Keratinocyte (primary cell): ENCODE data around the gene HECTD4. TPM values are rescaled to one million over a fixed set of nuclear protein-coding genes. Genes with fewer than 3 reads are reported as not detected.

Experiments used
- DNase-seq: peaks from one replicate; pipeline ENCODE4 v3.0.0-alpha.2; 2011; ENCODE audit warnings: low read depth, missing footprints, low spot score
- FAIRE-seq: peaks from 2 replicates; lab custom pipeline; 2011; peaks lifted over from hg19 to GRCh38; lab: Jason Lieb, UNC
- H2AFZ ChIP-seq: 2 replicates; pipeline ENCODE4 v1.6.0; 2012; ENCODE audit warnings: low read length, control low read depth, inconsistent platforms; ENCODE audit not compliant: control insufficient read depth
- H3K27ac ChIP-seq: 2 replicates; pipeline ENCODE4 v1.5.1; 2011; ENCODE audit warnings: low read length; ENCODE audit not compliant: control insufficient read depth, insufficient read depth
- H3K27me3 ChIP-seq: 3 replicates; pipeline ENCODE4 v1.6.0; 2011; ENCODE audit warnings: low read length; ENCODE audit not compliant: control insufficient read depth, insufficient read depth; ENCODE audit errors: extremely low read depth
- H3K36me3 ChIP-seq, 2 experiments: 2 replicates in 1 of 2; 3 replicates in 1 of 2; pipeline ENCODE4 v1.5.1; 2011; ENCODE audit warnings: low read length in 2 of 2, mild to moderate bottlenecking in 1 of 2; ENCODE audit not compliant: control insufficient read depth in 2 of 2, insufficient read depth in 2 of 2; ENCODE audit errors: extremely low read depth in 1 of 2
- H3K4me1 ChIP-seq: 3 replicates; pipeline ENCODE4 v1.5.1; 2011; ENCODE audit warnings: low read length; ENCODE audit not compliant: control insufficient read depth, insufficient read depth; ENCODE audit errors: extremely low read depth
- H3K4me2 ChIP-seq: 3 replicates; pipeline ENCODE4 v1.6.0; 2011; ENCODE audit warnings: low read depth, low read length; ENCODE audit not compliant: control insufficient read depth, insufficient read depth; ENCODE audit errors: extremely low read depth
- H3K4me3 ChIP-seq, 3 experiments: fragments of 200-600 bp in 1 of 3; sonication (generic) in 1 of 3; 2 replicates in 2 of 3; 3 replicates in 1 of 3; pipeline ENCODE4 v1.5.1; 2011 to 2016; ENCODE audit warnings: low read length in 3 of 3, mild to moderate bottlenecking in 3 of 3, control low read depth in 2 of 3, inconsistent platforms in 1 of 3, low read depth in 1 of 3, mixed read lengths in 1 of 3, mixed run types in 1 of 3, moderate library complexity in 1 of 3; ENCODE audit not compliant: control insufficient read depth in 2 of 3, insufficient read depth in 2 of 3; ENCODE audit errors: extremely low read depth in 1 of 3
- H3K79me2 ChIP-seq: 2 replicates; pipeline ENCODE4 v1.6.0; 2012; ENCODE audit warnings: low read length; ENCODE audit not compliant: control insufficient read depth, insufficient read depth
- H3K9ac ChIP-seq: 3 replicates; pipeline ENCODE4 v1.6.0; 2011; ENCODE audit warnings: low read length; ENCODE audit not compliant: control insufficient read depth, insufficient read depth; ENCODE audit errors: extremely low read depth
- H3K9me1 ChIP-seq: 3 replicates; pipeline ENCODE4 v1.6.0; 2011; ENCODE audit warnings: low read length; ENCODE audit not compliant: control insufficient read depth, insufficient read depth; ENCODE audit errors: extremely low read depth
- H3K9me3 ChIP-seq: 2 replicates; pipeline ENCODE4 v1.5.1; 2012; ENCODE audit warnings: low read depth, low read length; ENCODE audit not compliant: control insufficient read depth
- H4K20me1 ChIP-seq: 3 replicates; pipeline ENCODE4 v1.6.0; 2011; ENCODE audit warnings: low read length; ENCODE audit not compliant: control insufficient read depth, insufficient read depth; ENCODE audit errors: extremely low read depth
- EZH2 ChIP-seq: IDR thresholded peaks from one replicate; pipeline ENCODE4 v1.6.1; 2012; ENCODE audit warnings: inconsistent platforms, mild to moderate bottlenecking, low read length, moderate library complexity
- dilution Hi-C: fragments of 300-500 bp; cut with MboI; formaldehyde crosslinking; loops from one replicate; pipeline ENCODE4 v1.7.0; 2020; ENCODE audit warnings: low sequenced_read_pairs; ENCODE audit not compliant: extremely low pct_ligation_motif_present
- polyA plus RNA-seq, 5 experiments: library from polyadenylated mRNA; depleted of rRNA in 3 of 5; stranded (reverse) in 3 of 5; stranded (forward) in 1 of 5; unstranded in 1 of 5; fragments of >200 nt; gene quantifications; 1 replicate in 1 of 5; 2 replicates in 3 of 5; 3 replicates in 1 of 5; pipeline versions ENCODE4 v1.2.1 to v1.2.3, GENCODE V29; 2011 to 2012; ENCODE audit warnings: missing spikeins in 2 of 5, low read depth in 1 of 5, low replicate concordance in 1 of 5
- TF ChIP-seq, protein P1 (sequence below), 3 experiments: IDR thresholded peaks in 1 of 3; conservative IDR thresholded peaks in 1 of 3; optimal IDR thresholded peaks in 1 of 3; 2 replicates in 2 of 3; 3 replicates in 1 of 3; pipeline versions ENCODE3 to v1.5.1; 2011; ENCODE audit warnings: low read length in 3 of 3, mild to moderate bottlenecking in 3 of 3, moderate library complexity in 2 of 3, control low read depth in 1 of 3, inconsistent platforms in 1 of 3; ENCODE audit not compliant: insufficient read depth in 2 of 3; ENCODE audit errors: extremely low read depth in 1 of 3

The HECTD4 gene
- polyA plus RNA-seq, 1 donor (not counting 4 experiments of a cell fraction or from before 2014, with no cell fraction given) = 7.5 TPM

- Histone ChIP-seq H3K36me3 (peaks cover 20 to 21% of the 10 kb centered on the region in 2 experiments), H3K9me1 (no peaks in the 10 kb centered on the region)
- no peak for TF ChIP-seq EZH2
- TF ChIP-seq, protein P1, sequence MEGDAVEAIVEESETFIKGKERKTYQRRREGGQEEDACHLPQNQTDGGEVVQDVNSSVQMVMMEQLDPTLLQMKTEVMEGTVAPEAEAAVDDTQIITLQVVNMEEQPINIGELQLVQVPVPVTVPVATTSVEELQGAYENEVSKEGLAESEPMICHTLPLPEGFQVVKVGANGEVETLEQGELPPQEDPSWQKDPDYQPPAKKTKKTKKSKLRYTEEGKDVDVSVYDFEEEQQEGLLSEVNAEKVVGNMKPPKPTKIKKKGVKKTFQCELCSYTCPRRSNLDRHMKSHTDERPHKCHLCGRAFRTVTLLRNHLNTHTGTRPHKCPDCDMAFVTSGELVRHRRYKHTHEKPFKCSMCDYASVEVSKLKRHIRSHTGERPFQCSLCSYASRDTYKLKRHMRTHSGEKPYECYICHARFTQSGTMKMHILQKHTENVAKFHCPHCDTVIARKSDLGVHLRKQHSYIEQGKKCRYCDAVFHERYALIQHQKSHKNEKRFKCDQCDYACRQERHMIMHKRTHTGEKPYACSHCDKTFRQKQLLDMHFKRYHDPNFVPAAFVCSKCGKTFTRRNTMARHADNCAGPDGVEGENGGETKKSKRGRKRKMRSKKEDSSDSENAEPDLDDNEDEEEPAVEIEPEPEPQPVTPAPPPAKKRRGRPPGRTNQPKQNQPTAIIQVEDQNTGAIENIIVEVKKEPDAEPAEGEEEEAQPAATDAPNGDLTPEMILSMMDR (optimal IDR thresholded peaks at IDR 0.05 in 1 of 3, IDR thresholded peaks at IDR 0.05 in 1 of 3, conservative IDR thresholded peaks at IDR 0.05 in 1 of 3; ENCODE audit: extremely low read depth in 1 of 3, insufficient read depth in 2 of 3, low read length in 3 of 3) = no peak
These were observed 175.3 kb downstream of the HECTD4 start for GRCh38 chr12:112206944-112207343.

GRCh38 chr12:112199136-112199535, 183.1 kb downstream of the HECTD4 start:
- dilution Hi-C loops = no loop called here

More at GRCh38 chr12:112206944-112207343, 175.3 kb downstream of the HECTD4 start:
- Histone ChIP-seq H3K4me2 (no peak overlapping the region), H4K20me1 (no peaks in the 10 kb centered on the region), H2AFZ (no peak overlapping the region), H3K79me2 (no peaks in the 10 kb centered on the region), H3K9me3 (no peaks in the 10 kb centered on the region), H3K27ac (no peak overlapping the region), H3K4me3 (no peak overlapping the region), H3K9ac (no peak overlapping the region), H3K4me1 (no peaks in the 10 kb centered on the region), H3K27me3 (no peaks in the 10 kb centered on the region)
- dilution Hi-C loops = no loop called here
- DNase-seq (no peak), FAIRE-seq (no peak)

More at GRCh38 chr12:112199136-112199535, 183.1 kb downstream of the HECTD4 start:
- H3K27me3 ChIP-seq = no peaks in the 10 kb centered on the region
- TF ChIP-seq, protein P1 (optimal IDR thresholded peaks at IDR 0.05 in 1 of 3, IDR thresholded peaks at IDR 0.05 in 1 of 3, conservative IDR thresholded peaks at IDR 0.05 in 1 of 3; ENCODE audit: extremely low read depth in 1 of 3, insufficient read depth in 2 of 3, low read length in 3 of 3) = no peak
- no peak for TF ChIP-seq EZH2
- no peak for DNase-seq
- H3K27ac ChIP-seq = no peak overlapping the region
- H3K9ac ChIP-seq = no peak overlapping the region
- no peaks in the 10 kb centered on the region for H3K9me3 ChIP-seq
- no peak for FAIRE-seq
- peaks cover 14 to 20% of the 10 kb centered on the region in 2 experiments for H3K36me3 ChIP-seq
- H2AFZ ChIP-seq = no peak overlapping the region
- no peak overlapping the region for H3K4me2 ChIP-seq
- no peaks in the 10 kb centered on the region for H4K20me1 ChIP-seq
- no peak overlapping the region for H3K4me3 ChIP-seq
- no peaks in the 10 kb centered on the region for H3K79me2 ChIP-seq
- no peaks in the 10 kb centered on the region for H3K9me1 ChIP-seq
- H3K4me1 ChIP-seq = no peaks in the 10 kb centered on the region
